Caki2 (cell line): ENCODE measurements around the gene CSNK2A1. TPM values are rescaled to one million over a fixed set of nuclear protein-coding genes. Genes with fewer than 3 reads are reported as not detected.
"Not testable (repeated sequence)": the region's sequence is repeated elsewhere in the genome, so short reads cannot be mapped to it uniquely, and the experiment has no call there.

Source experiments
- DNase-seq: peaks from one replicate; pipeline ENCODE4 v3.0.0-alpha.2; 2015; ENCODE audit warnings: low read depth
- in situ Hi-C: cut with HindIII; loops from 2 replicates; pipeline ENCODE4 v1.10.0; 2016; ENCODE audit warnings: low sequenced_read_pairs, low pct_unique_long_range_greater_than_20kb, mixed read lengths
- total RNA-seq: library from RNA; depleted of rRNA; stranded (reverse); fragments of >200 nt; shearing (Covaris generic); gene quantifications from 2 replicates; pipeline ENCODE4 v1.2.3, GENCODE V29; 2014; ENCODE audit warnings: low replicate concordance; rRNA removed

Gene CSNK2A1
- total RNA-seq, result 183 and 228 TPM in 2 replicates

- peak; percentile 97 for DNase-seq
- in situ Hi-C loops, result no loop called here
Observed at GRCh38 chr20:543369-544152, at the start of gene CSNK2A1. Gene CSNK2A1 (minus strand): TSS chr20:543790. CDS start chr20:508551, 35,239 bp downstream.

- in situ Hi-C loops, result no loop called here
Observed at GRCh38 chr20:592506-592905, 48.9 kb upstream of the CSNK2A1 start.

GRCh38 chr20:591941-592340 is 48.4 kb upstream of the CSNK2A1 start:
- DNase-seq, result no peak
- in situ Hi-C loops, result no loop called here

More at GRCh38 chr20:592506-592905, 48.9 kb upstream of the CSNK2A1 start:
- DNase-seq, result no peak

GRCh38 chr20:588932-589672 is 45.5 kb upstream of the CSNK2A1 start:
- in situ Hi-C loops, result no loop called here
- DNase-seq, result no peak

GRCh38 chr20:588476-588875 is 44.9 kb upstream of the CSNK2A1 start:
- no peak for DNase-seq
- in situ Hi-C loops, result no loop called here

DNA sequence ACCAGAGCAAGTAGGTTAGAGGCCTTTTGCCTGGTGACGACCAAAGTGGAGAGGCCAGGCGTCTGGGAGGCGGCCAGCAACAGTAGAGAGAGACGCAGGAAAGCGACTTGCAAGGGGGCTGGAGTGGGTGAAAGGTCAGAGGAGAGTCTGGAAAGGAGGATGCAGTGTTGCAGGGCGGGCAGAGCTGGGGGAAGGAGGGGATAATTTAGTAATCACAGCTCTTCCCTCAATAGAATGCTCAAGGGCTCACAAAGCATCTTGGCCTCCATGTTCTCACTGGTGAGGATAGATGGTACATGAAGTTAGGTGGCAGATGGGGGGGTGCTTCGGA is 41.3 kb upstream of the CSNK2A1 start:
- in situ Hi-C loops, result no loop called here

GRCh38 chr20:584161-584970 is 40.8 kb upstream of the CSNK2A1 start:
- in situ Hi-C loops, result no loop called here
- DNase-seq, result peak; percentile 59

More for the DNA sequence above, 41.3 kb upstream of the CSNK2A1 start:
- no peak for DNase-seq

GRCh38 chr20:582204-582603 is 38.6 kb upstream of the CSNK2A1 start:
- in situ Hi-C loops, result no loop called here
- no peak for DNase-seq

GRCh38 chr20:578940-579690 is 35.5 kb upstream of the CSNK2A1 start:
- in situ Hi-C loops, DNase-seq: not testable (repeated sequence)

GRCh38 chr20:577167-577791 is 33.7 kb upstream of the CSNK2A1 start:
- no peak for DNase-seq
- in situ Hi-C loops, result no loop called here

DNA sequence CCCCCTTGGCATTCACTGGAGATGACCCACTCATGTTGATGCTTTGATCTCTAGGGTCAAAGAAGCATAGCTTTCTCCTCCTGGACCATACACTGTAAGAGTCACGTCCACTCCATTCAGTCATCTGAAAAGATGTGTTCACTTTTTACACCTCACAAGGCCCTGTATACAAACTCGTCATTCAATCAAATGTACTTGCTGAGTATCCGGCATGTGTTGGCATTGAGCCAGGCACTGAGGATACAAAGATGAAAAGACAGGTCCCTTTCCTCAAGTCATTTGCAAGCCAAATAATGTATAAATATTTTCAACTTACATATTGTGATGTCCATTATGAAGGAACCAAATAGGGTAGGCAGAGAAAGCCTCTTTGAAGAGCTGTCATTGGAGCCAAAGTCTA is 32.6 kb upstream of the CSNK2A1 start:
- DNase-seq, result no peak
- in situ Hi-C loops, result no loop called here

- no peak for DNase-seq
Observed at GRCh38 chr20:575230-575629, 31.6 kb upstream of the CSNK2A1 start.

DNA sequence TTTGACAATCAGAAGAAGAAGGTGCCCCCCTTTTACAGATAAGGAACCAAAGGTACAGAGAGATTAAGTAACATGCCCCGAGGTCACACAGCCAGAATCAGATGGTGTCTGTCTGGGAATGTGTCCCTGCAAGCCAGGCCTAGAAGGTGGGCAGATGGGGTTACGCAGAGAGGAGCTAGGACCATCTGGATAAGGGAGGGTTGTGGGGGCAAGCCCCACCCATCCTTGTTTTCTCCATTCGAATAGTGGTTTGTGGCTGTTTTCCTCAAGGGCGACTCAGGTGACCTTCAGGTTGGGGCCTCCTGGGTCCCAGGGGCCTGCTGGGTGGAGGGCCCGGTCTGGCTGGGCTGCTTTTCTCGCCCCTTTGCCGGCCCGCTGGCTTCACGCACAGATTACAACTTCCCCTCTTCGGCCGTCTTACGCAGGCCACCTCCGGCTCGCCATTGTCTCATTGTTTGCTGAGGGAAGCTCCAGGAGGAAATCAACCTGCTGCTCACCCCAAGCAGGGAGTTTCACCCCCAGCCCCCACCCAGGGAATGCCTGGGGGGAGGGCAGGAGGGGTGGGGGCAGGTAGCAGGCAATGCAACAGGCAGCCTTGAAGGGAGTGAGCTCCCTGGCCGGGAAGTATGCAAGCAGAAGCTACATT is 30.8 kb upstream of the CSNK2A1 start:
- in situ Hi-C loops, result no loop called here

More at GRCh38 chr20:575230-575629, 31.6 kb upstream of the CSNK2A1 start:
- in situ Hi-C loops, result no loop called here

GRCh38 chr20:573414-574296 is 30.1 kb upstream of the CSNK2A1 start:
- DNase-seq, result no peak
- in situ Hi-C loops, result no loop called here

More for the DNA sequence above, 30.8 kb upstream of the CSNK2A1 start:
- DNase-seq, result no peak

GRCh38 chr20:572727-573126 is 29.1 kb upstream of the CSNK2A1 start:
- DNase-seq, result no peak
- in situ Hi-C loops, result no loop called here

GRCh38 chr20:571754-572441 is 28.3 kb upstream of the CSNK2A1 start:
- no peak for DNase-seq
- in situ Hi-C loops, result no loop called here
